PC-3 (cell line): Measurements from ENCODE around the gene ACSM6. TPM values are rescaled to one million over a fixed set of nuclear protein-coding genes. Genes with fewer than 3 reads are reported as not detected.
A peak's percentile ranks its signal among the peaks of the same experiment; 100 is the strongest.

ENCODE experiments used
- ATAC-seq: fragments of 200-7000 bp; cut with Tn5 transposase; 2 replicates; pipeline ENCODE4 v1.9.1; 2020; ENCODE audit warnings: mild to moderate bottlenecking, moderate library complexity
- BruUV-seq: library from RNA; stranded (reverse); fragments of 400-500 nt; replicated peaks from 2 replicates; lab custom pipeline; 2021; lab: Mats Ljungman, UMichigan
- CTCF ChIA-PET: fragments of 300-600 bp; sonication (Branson Sonifier 250); formaldehyde crosslinking; loops from one replicate; lab custom pipeline; 2022; ENCODE audit warnings: antibody characterized with exemption; lab: Charles Lee
- POLR2A ChIA-PET: fragments of 300-600 bp; sonication (Branson Sonifier 250); formaldehyde crosslinking; loops from one replicate; lab custom pipeline; 2022; ENCODE audit warnings: antibody characterized with exemption; ENCODE audit not compliant: unreplicated experiment; lab: Charles Lee
- DNase-seq: peaks from one replicate; pipeline ENCODE4 v3.0.0-alpha.2; 2015
- H2AFZ ChIP-seq: fragments of 300-600 bp; sonication (generic); 2 replicates; pipeline ENCODE4 v1.6.0; 2016; ENCODE audit warnings: antibody characterized with exemption, low read length
- H3F3A ChIP-seq: fragments of 300-600 bp; sonication (generic); one replicate; pipeline ENCODE4 v1.6.0; 2017; ENCODE audit warnings: antibody characterized with exemption, low read length, control low read depth, mild to moderate bottlenecking; ENCODE audit not compliant: unreplicated experiment
- H3K27ac ChIP-seq: fragments of 300-600 bp; sonication (generic); 2 replicates; pipeline ENCODE4 v1.5.1; 2016; ENCODE audit warnings: mild to moderate bottlenecking, low read length
- H3K27me3 ChIP-seq: fragments of 300-600 bp; sonication (generic); 2 replicates; pipeline ENCODE4 v1.6.1; 2016; ENCODE audit warnings: low read length, mixed read lengths
- H3K36me3 ChIP-seq: fragments of 300-600 bp; sonication (generic); 2 replicates; pipeline ENCODE4 v1.6.1; 2016; ENCODE audit warnings: low read depth, mixed run types, low read length, mixed read lengths
- H3K4me1 ChIP-seq: fragments of 300-600 bp; sonication (generic); 2 replicates; pipeline ENCODE4 v1.5.1; 2016; ENCODE audit warnings: low read length; ENCODE audit not compliant: insufficient read depth
- H3K4me2 ChIP-seq: fragments of 300-600 bp; sonication (generic); 2 replicates; pipeline ENCODE4 v1.6.0; 2016; ENCODE audit warnings: low read length
- H3K4me3 ChIP-seq: fragments of 300-600 bp; sonication (generic); 2 replicates; pipeline ENCODE4 v1.5.1; 2016; ENCODE audit warnings: mild to moderate bottlenecking, low read length, mixed read lengths
- H3K79me2 ChIP-seq: fragments of 300-600 bp; sonication (generic); 2 replicates; pipeline ENCODE4 v1.6.1; 2017; ENCODE audit warnings: low read length, mixed read lengths
- H3K9ac ChIP-seq: fragments of 300-600 bp; sonication (generic); 2 replicates; pipeline ENCODE4 v1.6.0; 2016; ENCODE audit warnings: mild to moderate bottlenecking, low read length
- H3K9me2 ChIP-seq: fragments of 300-600 bp; sonication (generic); replicated peaks from 2 replicates; pipeline ENCODE4 v1.6.1; 2016; ENCODE audit warnings: mixed run types, low read length, mixed read lengths
- H3K9me3 ChIP-seq: fragments of 300-600 bp; sonication (generic); 2 replicates; pipeline ENCODE4 v1.6.1; 2016; ENCODE audit warnings: low read length, mixed read lengths
- H4K20me1 ChIP-seq: fragments of 300-600 bp; sonication (generic); 2 replicates; pipeline ENCODE4 v1.6.1; 2016; ENCODE audit warnings: low read length, mixed read lengths
- EZH2 ChIP-seq: fragments of 300-600 bp; sonication (generic); IDR thresholded peaks from one replicate; pipeline ENCODE4 v1.6.1; 2017; ENCODE audit warnings: antibody characterized with exemption, mild to moderate bottlenecking, low read length; ENCODE audit not compliant: unreplicated experiment
- EZH2phosphoT487 ChIP-seq: fragments of 300-600 bp; sonication (generic); IDR thresholded peaks from 2 replicates; pipeline ENCODE4 v1.6.1; 2018; ENCODE audit warnings: mild to moderate bottlenecking, antibody characterized with exemption, low read length, borderline replicate concordance
- intact Hi-C: fragments of 100-400 bp; cut with micrococcal nuclease; formaldehyde crosslinking; loops from 2 replicates; pipeline ENCODE4 v1.9.0; 2023
- total RNA-seq: library from RNA; depleted of rRNA; stranded (reverse); fragments of >200 nt; gene quantifications from 2 replicates; pipeline ENCODE4 v1.2.3, GENCODE V29; 2014
- TF ChIP-seq, protein P1 (sequence below): fragments of 300-600 bp; sonication (generic); conservative IDR thresholded peaks from 2 replicates; pipeline ENCODE4 v1.5.1; 2017; ENCODE audit warnings: antibody characterized with exemption, low read depth, mild to moderate bottlenecking, low read length

ACSM6 gene
- total RNA-seq, 1 experiment from 2014 or later, result not detected

- Histone ChIP-seq H3K27me3 (no peaks in the 10 kb centered on the region), H3K9me2 (no peaks in the 10 kb centered on the region), H3K4me3 (peak overlapping the region; percentile 71), H3K9me3 (no peaks in the 10 kb centered on the region), H4K20me1 (no peaks in the 10 kb centered on the region), H3K9ac (peak overlapping the region; percentile 80), H3F3A (no peaks in the 10 kb centered on the region), H3K4me2 (peak overlapping the region; percentile 84), H3K27ac (no peak overlapping the region), H2AFZ (peak overlapping the region; percentile 86), H3K36me3 (no peaks in the 10 kb centered on the region), H3K4me1 (no peaks in the 10 kb centered on the region; the same call in 1 of the 2 replicates), H3K79me2 (no peaks in the 10 kb centered on the region)
- BruUV-seq, result TSS peak; percentile 68
- intact Hi-C loops, result loop anchor here (1.0 to 10.0 kb wide), 3 partner anchors 50 to 180 kb away; no protein-coding TSS in a partner anchor
- ChIA-PET CTCF (interaction anchor here (0.7 kb wide), 1 partner anchor 39 kb away, joined by 3 read pairs; no protein-coding TSS in a partner anchor), POLR2A (no interaction called here)
- ATAC-seq (peak; percentile 97), DNase-seq (peak; percentile 85)
- no peak for TF ChIP-seq EZH2phosphoT487
- TF ChIP-seq, protein P1, sequence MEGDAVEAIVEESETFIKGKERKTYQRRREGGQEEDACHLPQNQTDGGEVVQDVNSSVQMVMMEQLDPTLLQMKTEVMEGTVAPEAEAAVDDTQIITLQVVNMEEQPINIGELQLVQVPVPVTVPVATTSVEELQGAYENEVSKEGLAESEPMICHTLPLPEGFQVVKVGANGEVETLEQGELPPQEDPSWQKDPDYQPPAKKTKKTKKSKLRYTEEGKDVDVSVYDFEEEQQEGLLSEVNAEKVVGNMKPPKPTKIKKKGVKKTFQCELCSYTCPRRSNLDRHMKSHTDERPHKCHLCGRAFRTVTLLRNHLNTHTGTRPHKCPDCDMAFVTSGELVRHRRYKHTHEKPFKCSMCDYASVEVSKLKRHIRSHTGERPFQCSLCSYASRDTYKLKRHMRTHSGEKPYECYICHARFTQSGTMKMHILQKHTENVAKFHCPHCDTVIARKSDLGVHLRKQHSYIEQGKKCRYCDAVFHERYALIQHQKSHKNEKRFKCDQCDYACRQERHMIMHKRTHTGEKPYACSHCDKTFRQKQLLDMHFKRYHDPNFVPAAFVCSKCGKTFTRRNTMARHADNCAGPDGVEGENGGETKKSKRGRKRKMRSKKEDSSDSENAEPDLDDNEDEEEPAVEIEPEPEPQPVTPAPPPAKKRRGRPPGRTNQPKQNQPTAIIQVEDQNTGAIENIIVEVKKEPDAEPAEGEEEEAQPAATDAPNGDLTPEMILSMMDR, result peak; percentile 87
Observed at GRCh38 chr10:95183271-95184230, 10.5 kb upstream of the ACSM6 start.

DNA sequence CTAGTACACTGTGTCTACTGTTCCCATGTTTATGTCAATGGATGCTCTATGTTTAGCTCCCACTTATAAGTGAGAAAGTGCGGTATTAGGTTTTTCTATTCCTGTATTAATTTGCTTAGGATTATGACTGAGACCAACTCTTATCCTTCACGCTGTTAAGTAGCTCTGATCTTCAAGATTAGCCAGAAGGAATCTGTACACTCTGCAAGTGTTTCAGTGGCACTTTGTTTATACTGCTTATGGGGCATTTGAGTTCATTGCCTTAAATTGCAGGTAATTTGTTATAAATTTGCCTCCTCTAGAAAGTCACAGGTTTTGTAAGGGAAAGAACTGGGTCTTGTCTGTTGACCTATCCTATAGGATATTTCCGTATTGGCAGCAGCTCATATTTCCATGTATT lies 6.4 kb upstream of the ACSM6 start:
- no peak overlapping the region for H3K4me3 ChIP-seq
- H3K4me2 ChIP-seq, result no peak overlapping the region
- no peaks in the 10 kb centered on the region for H3K4me1 ChIP-seq
- H3K9ac ChIP-seq, result no peak overlapping the region
- DNase-seq (no peak), ATAC-seq (no peak)
- intact Hi-C loops, result loop anchor here (10.0 kb wide), 1 partner anchor 57 kb away; no protein-coding TSS in a partner anchor
- no peaks in the 10 kb centered on the region for H3K36me3 ChIP-seq
- ChIA-PET CTCF (no interaction called here), POLR2A (no interaction called here)
- H2AFZ ChIP-seq, result no peak overlapping the region
- H3K27ac ChIP-seq, result no peak overlapping the region
- no peaks in the 10 kb centered on the region for H4K20me1 ChIP-seq
- no peaks in the 10 kb centered on the region for H3K79me2 ChIP-seq
- no peaks in the 10 kb centered on the region for H3F3A ChIP-seq
- no peaks in the 10 kb centered on the region for H3K27me3 ChIP-seq
- BruUV-seq, result no TSS peak
- H3K9me3 ChIP-seq, result no peaks in the 10 kb centered on the region
- H3K9me2 ChIP-seq, result no peaks in the 10 kb centered on the region
- TF ChIP-seq, protein P1, result no peak
- no peak for TF ChIP-seq EZH2phosphoT487
- no peak for TF ChIP-seq EZH2

DNA sequence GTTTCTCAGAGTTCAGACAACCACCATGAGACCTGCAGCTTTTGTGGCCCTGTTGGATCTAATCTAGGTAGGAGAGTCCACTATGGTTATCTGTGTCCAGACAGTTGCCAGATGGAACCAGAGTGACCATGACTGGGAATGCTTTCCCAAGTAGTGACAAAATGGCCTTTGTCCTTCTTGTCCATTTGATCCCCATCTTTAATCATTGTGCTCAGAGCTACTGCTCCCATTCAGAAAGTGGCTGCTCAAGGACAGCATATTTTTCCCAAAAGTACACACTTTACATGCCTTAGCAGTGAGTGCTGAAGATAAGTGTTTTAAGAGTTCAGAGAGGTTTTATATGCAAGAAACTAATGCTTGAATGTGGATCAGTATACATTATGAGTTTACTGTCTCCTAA lies 5.4 kb upstream of the ACSM6 start:
- Histone ChIP-seq H4K20me1 (no peaks in the 10 kb centered on the region), H3K4me2 (no peak overlapping the region), H3K27me3 (no peaks in the 10 kb centered on the region), H3K4me1 (no peaks in the 10 kb centered on the region), H3K27ac (no peak overlapping the region), H3K9ac (no peak overlapping the region), H3K9me2 (no peaks in the 10 kb centered on the region), H3K36me3 (no peaks in the 10 kb centered on the region), H3K79me2 (no peaks in the 10 kb centered on the region), H2AFZ (no peak overlapping the region), H3K4me3 (no peak overlapping the region), H3F3A (no peaks in the 10 kb centered on the region), H3K9me3 (no peaks in the 10 kb centered on the region)
- BruUV-seq, result no TSS peak
- DNase-seq, result no peak
- no peak for TF ChIP-seq EZH2phosphoT487
- no peak for TF ChIP-seq EZH2
- TF ChIP-seq, protein P1, result no peak
- ChIA-PET CTCF (no interaction called here), POLR2A (no interaction called here)
- intact Hi-C loops, result loop anchor here (10.0 kb wide), 1 partner anchor 56 kb away; no protein-coding TSS in a partner anchor
- no peak for ATAC-seq
